Hepatocyte (in vitro differentiated cells): ENCODE measurements around the gene XCL1.
"Not testable (repeated sequence)": the region's sequence is repeated elsewhere in the genome, so short reads cannot be mapped to it uniquely, and the experiment has no call there.

ENCODE experiments used
- EZH2 ChIP-seq: fragments of 200-600 bp; sonication (generic); IDR thresholded peaks from 2 replicates; pipeline ENCODE4 v1.6.1; 2016; ENCODE audit warnings: antibody characterized with exemption, mild to moderate bottlenecking, borderline replicate concordance
- EZH2phosphoT487 ChIP-seq: fragments of 200-600 bp; sonication (generic); IDR thresholded peaks from one replicate; pipeline ENCODE4 v1.6.1; 2018; ENCODE audit warnings: antibody characterized with exemption, mild to moderate bottlenecking, low read depth, moderate library complexity; ENCODE audit not compliant: unreplicated experiment, severe bottlenecking
- TF ChIP-seq, protein P1 (sequence below): fragments of 200-600 bp; sonication (generic); IDR thresholded peaks from 2 replicates; pipeline ENCODE4 v1.5.1; 2016; ENCODE audit warnings: antibody characterized with exemption, mild to moderate bottlenecking; ENCODE audit not compliant: poor library complexity

DNA sequence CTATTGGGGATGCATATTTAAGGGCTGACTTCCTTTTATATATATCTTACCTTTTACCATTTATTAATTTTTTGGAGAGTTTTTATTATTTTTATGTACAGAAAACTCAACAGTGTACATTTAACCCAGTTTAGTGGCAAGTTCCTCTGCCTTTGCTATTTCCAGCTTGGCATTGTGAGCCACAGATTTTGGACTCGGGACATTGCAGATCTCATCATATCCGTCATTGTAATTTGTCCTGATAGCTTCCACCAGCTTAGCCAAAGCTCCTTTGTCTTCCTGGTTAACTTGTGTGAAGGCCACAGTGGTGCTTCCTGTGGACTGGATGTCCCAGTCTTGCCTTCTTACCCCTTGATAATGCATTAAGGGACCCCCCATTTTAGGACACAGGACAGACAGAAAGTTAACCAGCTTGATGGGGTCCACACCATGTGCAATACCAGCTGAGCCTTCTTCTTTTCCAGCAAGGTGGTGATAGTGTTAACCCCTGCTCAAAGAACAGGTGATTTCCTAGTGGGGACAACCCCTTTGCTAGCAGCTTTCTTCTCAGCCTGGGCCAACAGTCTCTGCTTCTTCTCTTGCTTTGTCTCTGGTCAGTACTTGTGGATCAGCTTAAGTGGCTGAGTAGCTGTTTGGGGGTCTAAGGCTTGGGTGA lies 2.3 kb downstream of the XCL1 start:
- TF ChIP-seq, protein P1, sequence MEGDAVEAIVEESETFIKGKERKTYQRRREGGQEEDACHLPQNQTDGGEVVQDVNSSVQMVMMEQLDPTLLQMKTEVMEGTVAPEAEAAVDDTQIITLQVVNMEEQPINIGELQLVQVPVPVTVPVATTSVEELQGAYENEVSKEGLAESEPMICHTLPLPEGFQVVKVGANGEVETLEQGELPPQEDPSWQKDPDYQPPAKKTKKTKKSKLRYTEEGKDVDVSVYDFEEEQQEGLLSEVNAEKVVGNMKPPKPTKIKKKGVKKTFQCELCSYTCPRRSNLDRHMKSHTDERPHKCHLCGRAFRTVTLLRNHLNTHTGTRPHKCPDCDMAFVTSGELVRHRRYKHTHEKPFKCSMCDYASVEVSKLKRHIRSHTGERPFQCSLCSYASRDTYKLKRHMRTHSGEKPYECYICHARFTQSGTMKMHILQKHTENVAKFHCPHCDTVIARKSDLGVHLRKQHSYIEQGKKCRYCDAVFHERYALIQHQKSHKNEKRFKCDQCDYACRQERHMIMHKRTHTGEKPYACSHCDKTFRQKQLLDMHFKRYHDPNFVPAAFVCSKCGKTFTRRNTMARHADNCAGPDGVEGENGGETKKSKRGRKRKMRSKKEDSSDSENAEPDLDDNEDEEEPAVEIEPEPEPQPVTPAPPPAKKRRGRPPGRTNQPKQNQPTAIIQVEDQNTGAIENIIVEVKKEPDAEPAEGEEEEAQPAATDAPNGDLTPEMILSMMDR, result not testable (repeated sequence)
- TF ChIP-seq EZH2, EZH2phosphoT487: not testable (repeated sequence)
